ENCODE measurements around the gene BDH1.
"Not testable (repeated sequence)": the region's sequence is repeated elsewhere in the genome, so short reads cannot be mapped to it uniquely, and the experiment has no call there.

Gene BDH1

GRCh38 chr3:197484204-197484901 is 71.4 kb downstream of the BDH1 start:
- no peak for DNase-seq

- no peak for DNase-seq
Measured at GRCh38 chr3:197482001-197482400, 73.8 kb downstream of the BDH1 start.

GRCh38 chr3:197480320-197480719 is 75.4 kb downstream of the BDH1 start:
- no peak for DNase-seq

GRCh38 chr3:197478746-197479668 is 76.8 kb downstream of the BDH1 start:
- DNase-seq: peak; percentile 70

GRCh38 chr3:197477816-197478215 is 78.0 kb downstream of the BDH1 start:
- DNase-seq: not testable (repeated sequence)

GRCh38 chr3:197475997-197476525 is 79.7 kb downstream of the BDH1 start:
- DNase-seq: no peak

- no peak for DNase-seq
Measured at GRCh38 chr3:197475514-197475913, 80.3 kb downstream of the BDH1 start.

- no peak for DNase-seq
Measured at GRCh38 chr3:197472151-197472550, 83.6 kb downstream of the BDH1 start.

GRCh38 chr3:197471221-197472010 is 84.4 kb downstream of the BDH1 start:
- no peak for DNase-seq

GRCh38 chr3:197468866-197469382 is 86.8 kb downstream of the BDH1 start:
- DNase-seq: no peak

- no peak for DNase-seq
Measured at GRCh38 chr3:197468167-197468566, 87.6 kb downstream of the BDH1 start.

GRCh38 chr3:197466586-197467399 is 89.0 kb downstream of the BDH1 start:
- DNase-seq: peak; percentile 39

- peak; percentile 87 for DNase-seq
Measured at GRCh38 chr3:197465996-197466549, 89.7 kb downstream of the BDH1 start.

- DNase-seq: no peak
Measured at GRCh38 chr3:197465197-197465995, 90.4 kb downstream of the BDH1 start.

- DNase-seq: no peak
Measured at GRCh38 chr3:197464794-197465193, 91.0 kb downstream of the BDH1 start.

- peak; percentile 55 for DNase-seq
Measured at GRCh38 chr3:197463279-197463678, 92.5 kb downstream of the BDH1 start.

- no peak for DNase-seq
Measured at GRCh38 chr3:197462808-197463207, 93.0 kb downstream of the BDH1 start.

GRCh38 chr3:197460639-197461038 is 95.1 kb downstream of the BDH1 start:
- no peak for DNase-seq

- no peak for DNase-seq
Measured at GRCh38 chr3:197460002-197460401, 95.8 kb downstream of the BDH1 start.

Measured in NCI-H226 (cell line).